ES-I3 (cell line): ENCODE data around the gene CHST11.

ENCODE experiments used
- H3K36me3 ChIP-seq: 2 replicates; pipeline ENCODE4 v1.6.1; 2013; ENCODE audit warnings: mild to moderate bottlenecking, low read length, control low read depth, moderate library complexity; ENCODE audit not compliant: insufficient read depth
- H3K4me1 ChIP-seq: 2 replicates; pipeline ENCODE4 v1.6.1; 2013; ENCODE audit warnings: mild to moderate bottlenecking, control low read depth, low read length; ENCODE audit not compliant: insufficient read depth
- H3K9ac ChIP-seq: 2 replicates; pipeline ENCODE4 v1.6.1; 2013; ENCODE audit warnings: low read depth, mild to moderate bottlenecking, low read length, moderate library complexity
- H3K9me3 ChIP-seq: 2 replicates; pipeline ENCODE4 v1.6.1; 2013; ENCODE audit warnings: mild to moderate bottlenecking, low read length, moderate library complexity; ENCODE audit not compliant: control insufficient read depth, insufficient read depth

The CHST11 gene

DNA sequence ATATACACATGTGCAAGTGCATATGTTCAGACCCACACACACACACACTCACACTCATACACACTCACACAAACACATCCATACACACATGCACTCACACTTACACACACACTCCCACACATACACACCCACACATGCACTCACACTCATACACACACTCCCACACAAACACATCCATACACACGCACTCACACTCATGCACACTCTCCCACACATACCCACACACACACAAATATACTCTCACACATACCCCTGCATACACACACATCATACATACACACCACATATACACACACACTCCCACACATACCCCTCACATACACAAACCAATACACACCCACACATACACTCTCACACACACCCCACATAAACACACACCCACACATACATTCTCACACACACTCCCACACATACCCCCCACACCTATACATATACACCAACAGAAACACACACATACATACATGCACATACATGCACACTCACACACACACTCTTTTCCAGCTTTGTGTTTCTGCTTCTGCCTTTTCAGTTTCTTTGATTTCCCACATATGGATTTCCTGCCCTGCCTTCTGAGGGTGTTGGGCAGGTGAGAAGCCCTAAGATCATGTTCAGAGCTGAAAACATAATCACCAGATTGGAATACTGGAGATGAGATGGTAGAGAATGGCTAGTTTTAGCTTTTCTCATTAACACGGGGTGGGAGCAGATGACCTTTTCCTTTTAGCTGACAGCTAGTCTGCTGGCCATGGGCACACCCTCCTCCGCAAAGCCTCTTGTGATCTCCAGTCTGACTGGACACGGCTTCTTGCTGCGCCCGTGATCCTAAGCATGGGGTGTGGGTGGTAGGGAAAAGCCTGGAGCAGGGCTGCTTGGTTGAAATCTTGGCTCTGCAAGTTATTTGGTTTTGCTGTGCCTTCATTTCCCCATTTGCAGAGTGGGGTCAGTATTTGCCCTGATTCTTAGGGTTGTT, 214.0 kb downstream of the CHST11 start:
- Histone ChIP-seq H3K36me3 (no peaks in the 10 kb centered on the region), H3K9me3 (no peaks in the 10 kb centered on the region), H3K9ac (no peak overlapping the region), H3K4me1 (peaks cover 39% of the 10 kb centered on the region)

DNA sequence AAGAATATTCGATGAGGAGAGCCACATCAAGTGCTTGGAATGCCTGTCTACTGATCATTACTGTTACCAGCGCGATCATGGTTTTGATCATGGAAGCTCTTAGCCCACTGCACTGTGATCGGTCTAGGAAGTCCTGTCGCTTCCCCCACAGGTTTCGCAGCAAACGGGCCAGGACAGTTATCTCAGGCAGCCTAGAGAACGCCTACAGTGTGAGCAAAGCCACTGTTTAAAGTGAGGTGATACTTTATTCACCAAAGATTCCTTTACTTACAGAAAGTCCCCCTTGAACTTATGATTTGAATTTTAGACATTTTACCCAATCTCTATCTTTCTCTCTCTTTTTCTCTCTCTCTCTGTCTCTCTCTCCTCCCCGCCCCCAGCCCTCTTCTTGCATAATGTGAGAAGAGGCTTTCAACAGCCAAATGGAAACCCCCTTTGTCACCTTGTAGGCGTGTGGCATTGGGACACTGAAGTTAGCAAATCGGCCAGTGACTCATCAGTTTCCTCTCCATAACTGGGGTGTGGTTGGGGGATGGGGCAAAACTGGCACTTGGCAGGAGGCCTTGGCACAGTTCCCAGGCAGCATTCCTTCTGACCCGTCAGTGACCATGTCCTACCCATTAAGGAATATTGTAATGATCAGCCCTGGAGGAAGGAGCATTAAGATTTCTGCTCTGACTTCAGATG, 214.8 kb downstream of the CHST11 start:
- H3K9me3 ChIP-seq, result no peaks in the 10 kb centered on the region

DNA sequence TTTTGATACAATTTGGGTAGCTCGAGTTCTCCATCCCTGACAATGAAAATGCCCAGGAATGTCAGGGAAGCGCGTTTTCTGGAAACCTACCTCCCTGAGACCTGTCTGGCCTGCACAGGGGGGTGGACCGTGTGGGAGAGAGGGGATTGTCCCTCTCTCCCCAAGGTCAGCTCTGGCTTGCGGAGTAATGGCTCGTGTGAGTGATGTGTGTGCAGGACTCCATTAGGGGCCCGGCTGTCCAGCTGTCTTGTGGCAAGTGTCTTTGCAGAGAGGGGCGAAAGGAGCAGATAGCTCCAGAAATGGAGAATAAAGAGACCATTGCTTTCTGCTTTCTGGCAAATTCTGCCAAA, 215.3 kb downstream of the CHST11 start:
- Histone ChIP-seq H3K9me3 (no peaks in the 10 kb centered on the region), H3K9ac (no peak overlapping the region), H3K36me3 (no peaks in the 10 kb centered on the region), H3K4me1 (peaks cover 39% of the 10 kb centered on the region)

More for the DNA sequence above, 214.8 kb downstream of the CHST11 start:
- Histone ChIP-seq H3K4me1 (peaks cover 39% of the 10 kb centered on the region), H3K9ac (no peak overlapping the region), H3K36me3 (no peaks in the 10 kb centered on the region)

DNA sequence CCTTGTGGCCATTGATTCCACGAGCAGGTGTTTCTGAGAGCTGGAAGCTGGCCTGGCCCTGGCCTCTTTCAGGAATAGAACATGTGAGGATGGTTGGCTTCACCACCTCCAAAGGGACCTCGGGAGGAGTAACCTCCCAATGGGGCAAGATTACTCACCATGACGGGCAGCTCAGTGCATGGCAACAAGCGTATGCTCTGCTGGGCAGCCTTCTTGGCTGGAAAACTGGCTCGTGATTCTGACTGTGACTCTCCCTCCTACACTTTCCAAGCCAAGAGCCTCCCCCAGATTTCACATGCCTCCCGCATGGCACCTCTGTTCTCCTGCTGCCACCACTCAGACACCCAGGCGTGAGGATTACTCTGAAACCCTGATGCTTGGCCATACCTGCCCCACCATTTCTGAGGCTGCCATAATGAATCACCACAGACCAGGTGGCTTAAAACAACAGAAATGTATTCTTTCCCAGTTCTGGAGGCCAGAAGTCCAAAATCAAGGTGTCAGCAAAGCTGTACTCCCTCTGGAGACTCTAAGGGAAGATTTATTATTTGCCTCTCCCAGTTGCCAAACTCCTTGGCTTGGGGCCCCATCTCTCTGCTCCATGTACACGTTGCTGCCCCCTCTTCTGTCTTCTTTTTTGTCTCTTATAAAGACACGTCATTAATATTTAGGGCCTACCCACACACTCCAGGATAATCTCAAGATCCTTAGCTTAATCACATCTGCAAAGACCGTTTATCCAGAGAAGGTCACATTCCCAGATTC, 215.9 kb downstream of the CHST11 start:
- H3K4me1 ChIP-seq, result peaks cover 39% of the 10 kb centered on the region
- H3K9me3 ChIP-seq, result no peaks in the 10 kb centered on the region
- no peak overlapping the region for H3K9ac ChIP-seq
- H3K36me3 ChIP-seq, result no peaks in the 10 kb centered on the region

DNA sequence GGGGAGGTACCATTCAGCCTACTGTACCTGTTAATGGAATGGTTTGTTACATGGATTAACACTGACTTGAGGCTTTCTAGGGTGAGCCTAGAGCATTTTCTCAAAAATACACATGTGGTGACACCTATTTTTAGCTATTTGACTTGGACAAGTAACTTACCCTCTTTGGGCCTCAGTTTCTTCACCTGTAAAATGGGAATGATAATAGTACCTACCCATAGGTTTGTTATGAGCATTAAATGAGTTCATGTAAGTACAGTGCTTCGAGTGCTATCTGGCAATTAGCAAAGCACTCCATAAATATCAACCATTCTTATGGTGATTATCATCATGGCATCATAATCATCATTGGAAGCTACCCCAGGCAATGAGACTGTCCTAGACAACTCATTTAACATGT, 216.5 kb downstream of the CHST11 start:
- Histone ChIP-seq H3K4me1 (peaks cover 36% of the 10 kb centered on the region), H3K36me3 (no peaks in the 10 kb centered on the region), H3K9ac (no peak overlapping the region), H3K9me3 (no peaks in the 10 kb centered on the region)

DNA sequence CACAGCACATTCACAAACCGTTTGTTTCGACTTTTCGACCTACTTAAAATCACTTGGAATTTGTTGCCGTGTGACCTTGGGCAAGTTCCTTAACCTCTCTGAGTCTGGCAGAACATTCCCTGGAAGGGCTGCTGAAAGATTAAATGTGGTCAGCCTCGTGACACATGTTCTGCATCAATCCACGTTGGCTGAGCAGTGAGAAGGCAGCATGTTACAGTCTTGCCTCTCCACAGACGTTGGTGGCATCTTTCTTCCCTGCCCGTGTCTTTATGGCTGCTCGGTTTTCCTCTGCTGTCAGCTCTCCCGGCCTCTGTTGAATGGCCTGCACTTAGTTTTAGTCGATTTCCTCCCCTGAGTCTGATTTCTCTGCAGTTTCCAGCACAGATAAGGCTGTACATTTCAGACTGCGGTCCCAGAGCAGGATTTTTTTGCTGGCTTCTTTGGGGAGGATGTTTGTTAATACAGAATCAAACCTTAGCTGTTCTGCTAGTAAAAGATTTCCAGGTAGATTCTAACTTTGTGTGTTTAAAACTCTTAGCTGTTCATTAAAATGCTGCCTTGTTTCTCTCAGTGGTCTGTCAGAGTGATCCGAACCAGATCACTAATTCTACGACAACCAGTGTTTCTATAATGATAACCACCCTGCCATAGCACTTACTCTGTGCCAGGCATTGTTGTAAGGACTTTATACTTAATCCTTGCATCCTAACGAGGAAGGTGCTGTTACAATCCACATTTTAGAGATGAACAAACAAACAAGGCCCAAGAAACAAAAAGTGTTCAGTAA, 217.1 kb downstream of the CHST11 start:
- Histone ChIP-seq H3K9me3 (no peaks in the 10 kb centered on the region), H3K4me1 (peaks cover 30% of the 10 kb centered on the region), H3K36me3 (no peaks in the 10 kb centered on the region), H3K9ac (no peak overlapping the region)

DNA sequence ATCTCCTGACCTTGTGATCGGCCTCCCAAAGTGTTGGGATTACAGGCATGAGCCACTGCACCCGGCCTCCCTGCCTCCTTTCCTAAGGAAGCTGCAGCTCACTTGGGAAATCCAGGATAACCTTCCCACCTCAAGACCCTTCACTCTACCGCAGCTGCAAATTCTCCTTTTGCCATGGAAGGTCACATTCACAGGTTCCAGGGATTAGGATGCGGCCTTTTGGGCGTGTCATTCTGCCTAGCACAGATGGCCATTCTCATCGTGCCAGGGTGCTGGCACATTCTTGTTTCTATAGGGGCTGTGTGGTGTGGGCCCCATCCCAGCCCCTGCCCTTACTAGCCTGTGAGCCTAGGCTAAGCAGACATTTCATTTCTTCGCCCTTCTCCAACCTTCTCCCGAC, 219.9 kb downstream of the CHST11 start:
- H3K36me3 ChIP-seq, result no peaks in the 10 kb centered on the region
- peaks cover 12% of the 10 kb centered on the region for H3K4me1 ChIP-seq
- no peak overlapping the region for H3K9ac ChIP-seq
- H3K9me3 ChIP-seq, result no peaks in the 10 kb centered on the region

DNA sequence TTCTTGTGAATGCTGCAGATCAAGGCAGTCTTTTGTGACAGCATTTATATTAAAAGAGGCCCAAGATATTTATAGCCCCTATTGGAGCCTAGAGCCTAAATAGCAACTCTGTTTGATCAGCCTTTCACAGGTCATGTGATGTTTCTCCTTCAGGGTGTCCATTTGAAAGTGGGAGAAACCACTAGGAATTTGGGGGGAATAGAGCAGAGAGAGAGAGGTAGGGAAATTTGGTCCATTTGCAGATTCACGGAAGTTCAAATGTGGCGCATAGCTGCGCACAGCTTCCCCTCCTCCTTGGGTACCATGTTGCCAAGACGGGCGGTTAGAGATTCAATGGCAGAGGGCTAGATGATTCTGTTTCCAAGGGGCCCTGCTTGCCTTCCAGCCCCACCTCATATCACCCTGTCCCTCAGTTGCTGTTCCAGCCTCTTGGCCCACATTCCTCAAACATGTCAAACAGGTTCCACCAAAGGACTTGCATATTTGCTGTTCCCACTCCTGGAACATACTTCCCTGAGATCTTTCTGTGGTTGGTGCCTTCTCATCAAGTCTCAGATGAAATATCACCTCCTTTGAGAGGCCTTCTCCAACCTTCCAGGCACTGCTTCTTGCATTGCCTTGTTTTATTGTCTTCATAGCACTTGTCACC, 220.8 kb downstream of the CHST11 start:
- Histone ChIP-seq H3K9me3 (no peaks in the 10 kb centered on the region), H3K36me3 (no peaks in the 10 kb centered on the region), H3K9ac (no peak overlapping the region), H3K4me1 (peaks cover 2% of the 10 kb centered on the region; the same call in 1 of the 2 replicates)

DNA sequence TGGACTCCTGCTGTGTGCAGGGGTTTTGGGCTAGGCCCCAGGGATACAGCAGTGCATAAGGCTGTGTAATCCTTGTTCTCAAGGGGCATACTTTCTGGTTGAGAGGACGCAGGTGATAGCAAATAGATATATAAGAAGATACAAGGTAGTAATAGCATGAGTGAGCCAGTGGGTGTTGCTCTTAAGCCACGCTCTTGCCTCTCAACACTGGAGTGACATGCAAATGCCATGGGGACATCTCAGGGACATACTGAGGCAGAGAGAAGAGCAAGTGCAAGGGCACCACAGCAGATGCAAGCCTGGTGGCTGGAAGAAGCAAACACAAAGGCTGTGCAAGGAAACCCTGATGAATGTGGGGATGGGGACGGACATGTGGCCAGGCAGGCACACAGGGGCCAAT, 223.3 kb downstream of the CHST11 start:
- Histone ChIP-seq H3K9me3 (no peaks in the 10 kb centered on the region), H3K36me3 (no peaks in the 10 kb centered on the region), H3K4me1 (no peaks in the 10 kb centered on the region; the same call in 1 of the 2 replicates), H3K9ac (no peak overlapping the region)

DNA sequence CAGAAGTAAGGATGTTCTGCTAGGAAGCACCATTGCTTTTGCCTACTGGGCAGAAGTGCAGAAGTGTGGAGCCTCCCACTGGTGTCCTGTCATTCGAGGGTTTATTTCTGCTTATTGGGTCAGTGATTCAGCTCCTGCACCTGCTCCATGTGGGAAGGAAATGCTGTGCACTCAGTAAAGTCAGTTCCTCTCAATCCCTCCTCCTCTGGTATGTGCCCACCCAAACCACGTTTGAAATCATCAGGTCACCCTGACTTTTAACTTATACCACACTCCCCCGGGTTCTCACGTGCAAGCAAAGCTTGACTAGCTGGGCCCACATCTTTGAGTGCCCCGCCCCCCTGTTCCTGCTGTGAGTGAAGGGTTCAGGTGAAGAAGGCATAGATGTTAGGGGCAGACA, 223.7 kb downstream of the CHST11 start:
- Histone ChIP-seq H3K4me1 (no peaks in the 10 kb centered on the region; the same call in 1 of the 2 replicates), H3K9me3 (no peaks in the 10 kb centered on the region), H3K36me3 (no peaks in the 10 kb centered on the region), H3K9ac (no peak overlapping the region)

DNA sequence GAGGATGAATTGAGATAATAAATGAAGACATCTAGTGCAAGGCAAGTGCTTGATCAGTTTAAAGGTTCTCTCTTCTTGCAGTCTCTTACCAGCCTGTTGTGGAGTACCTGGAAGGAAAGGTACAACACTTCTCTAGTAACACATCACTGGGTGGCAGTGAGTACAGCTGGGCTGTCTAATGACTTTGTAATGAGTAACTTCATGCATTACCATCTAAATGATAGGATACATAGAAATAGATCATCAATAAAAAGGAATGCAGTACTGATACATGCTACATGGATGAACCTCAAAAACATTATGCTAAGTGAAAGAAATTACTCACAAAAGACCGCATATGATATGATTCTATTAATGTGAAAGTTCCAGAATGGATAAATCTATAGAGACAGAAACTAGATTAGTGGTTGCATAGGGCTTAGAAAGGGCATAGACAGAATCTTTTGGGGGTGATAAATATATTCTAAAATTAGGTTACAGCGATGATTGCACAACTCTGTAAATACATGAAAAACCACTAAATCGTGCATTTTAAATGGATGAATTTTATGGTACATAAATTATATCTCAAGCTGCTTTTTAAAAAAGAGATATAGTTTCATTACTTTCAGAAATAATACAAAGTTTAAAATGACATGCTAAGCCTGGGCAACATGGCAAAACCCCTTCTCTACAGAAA, 224.4 kb downstream of the CHST11 start:
- Histone ChIP-seq H3K9me3 (no peaks in the 10 kb centered on the region), H3K9ac (no peak overlapping the region), H3K36me3 (no peaks in the 10 kb centered on the region), H3K4me1 (no peaks in the 10 kb centered on the region; the same call in 1 of the 2 replicates)

DNA sequence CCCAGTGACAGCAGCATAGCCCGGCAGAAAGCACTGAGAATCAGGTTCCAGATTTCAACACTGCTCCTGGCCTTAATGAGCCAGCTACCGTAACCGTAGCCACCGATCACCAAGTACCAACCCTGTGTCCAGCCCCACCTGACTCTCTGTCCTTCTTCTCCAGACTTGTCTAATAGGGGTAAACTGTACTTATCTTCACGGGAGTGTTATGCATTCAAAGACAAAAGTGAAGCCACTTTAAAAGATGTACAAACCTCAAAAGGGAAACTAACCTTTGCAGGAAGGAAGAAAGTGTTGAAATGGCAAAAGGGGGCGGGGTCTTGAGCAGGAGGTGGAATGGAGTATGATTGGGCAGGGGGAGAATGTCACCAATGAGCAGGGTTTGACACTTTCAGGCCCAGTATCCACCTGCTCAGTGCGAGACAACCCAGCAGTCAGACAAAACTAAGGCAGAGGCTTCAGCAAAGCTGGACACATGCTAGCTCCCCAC, 226.1 kb downstream of the CHST11 start:
- Histone ChIP-seq H3K4me1 (no peaks in the 10 kb centered on the region), H3K9ac (no peak overlapping the region), H3K36me3 (no peaks in the 10 kb centered on the region), H3K9me3 (no peaks in the 10 kb centered on the region)
